ENCODE measurements around the gene KLRB1. TPM values are rescaled to one million over a fixed set of nuclear protein-coding genes. Genes with fewer than 3 reads are reported as not detected.

KLRB1 gene
- polyA plus RNA-seq, 1 donor (not counting 4 experiments of a cell fraction or from before 2014, with no cell fraction given), result not detected

DNA sequence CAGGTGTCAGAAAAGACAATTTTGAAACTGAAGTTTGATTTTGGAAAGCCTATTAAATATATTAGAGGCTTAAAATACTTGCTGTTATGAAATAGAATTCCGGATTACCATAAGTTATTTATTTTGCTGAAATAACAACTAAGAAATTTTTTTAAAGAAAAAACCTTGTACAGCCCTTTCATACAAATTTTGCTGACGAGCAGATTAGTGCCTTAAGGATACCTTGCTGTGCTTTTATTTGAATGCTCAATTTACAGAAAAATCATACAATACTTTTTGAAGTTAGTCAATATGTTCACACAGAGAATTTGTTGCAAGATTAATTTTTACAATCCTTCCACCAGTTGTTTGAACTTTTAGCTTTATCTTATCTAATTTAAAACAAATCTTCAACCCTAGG, 32.3 kb upstream of the KLRB1 start:
- dilution Hi-C loops (cut with MboI; ENCODE audit: extremely low pct_ligation_motif_present, low sequenced_read_pairs), result no loop called here
- Histone ChIP-seq H3K9me3 (ENCODE audit: control insufficient read depth, low read depth, low read length) (no peaks in the 10 kb centered on the region), H3K4me1 (ENCODE audit: control insufficient read depth, extremely low read depth, insufficient read depth, low read length) (peaks cover 12% of the 10 kb centered on the region), H4K20me1 (ENCODE audit: control insufficient read depth, extremely low read depth, insufficient read depth, low read length) (no peaks in the 10 kb centered on the region), H3K4me3 (ENCODE audit: control insufficient read depth in 2 of 3, extremely low read depth in 1 of 3, insufficient read depth in 2 of 3, low read depth in 1 of 3, low read length in 3 of 3) (no peak overlapping the region), H3K9me1 (ENCODE audit: control insufficient read depth, extremely low read depth, insufficient read depth, low read length) (no peaks in the 10 kb centered on the region), H3K9ac (ENCODE audit: control insufficient read depth, extremely low read depth, insufficient read depth, low read length) (no peak overlapping the region), H3K27me3 (ENCODE audit: control insufficient read depth, extremely low read depth, insufficient read depth, low read length) (no peaks in the 10 kb centered on the region), H3K79me2 (ENCODE audit: control insufficient read depth, insufficient read depth, low read length) (no peaks in the 10 kb centered on the region), H2AFZ (ENCODE audit: control insufficient read depth, low read length) (no peak overlapping the region), H3K36me3 (ENCODE audit: control insufficient read depth in 2 of 2, extremely low read depth in 1 of 2, insufficient read depth in 2 of 2, low read length in 2 of 2) (no peaks in the 10 kb centered on the region), H3K27ac (ENCODE audit: control insufficient read depth, insufficient read depth, low read length) (no peak overlapping the region), H3K4me2 (ENCODE audit: control insufficient read depth, extremely low read depth, insufficient read depth, low read depth, low read length) (no peak overlapping the region)
- FAIRE-seq (no peak), DNase-seq (ENCODE audit: low read depth, low spot score) (no peak)
- no peak for TF ChIP-seq EZH2 (IDR thresholded peaks at IDR 0.05; ENCODE audit: low read length)
- TF ChIP-seq CTCF (optimal IDR thresholded peaks at IDR 0.05 in 1 of 3, IDR thresholded peaks at IDR 0.05 in 1 of 3, conservative IDR thresholded peaks at IDR 0.05 in 1 of 3; ENCODE audit: extremely low read depth in 1 of 3, insufficient read depth in 2 of 3, low read length in 3 of 3), result no peak

DNA sequence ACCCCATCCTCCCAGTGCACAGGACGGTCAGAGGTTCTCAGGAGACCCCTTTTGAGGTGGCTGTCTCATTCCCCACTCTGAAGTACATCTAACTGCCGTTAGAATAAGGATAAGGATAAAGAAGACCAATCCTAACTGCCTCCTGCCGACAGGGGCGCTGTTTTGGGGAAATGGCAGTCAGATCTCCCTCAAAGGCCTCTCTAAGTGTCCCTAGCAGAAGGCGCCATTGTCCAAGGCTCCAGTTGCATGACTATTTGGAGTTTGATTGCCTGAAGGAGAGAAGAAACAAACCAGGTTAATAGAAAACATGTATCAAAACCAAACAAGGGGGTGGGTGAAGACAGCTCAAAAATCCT, 29.1 kb upstream of the KLRB1 start:
- Histone ChIP-seq H3K4me1 (ENCODE audit: control insufficient read depth, extremely low read depth, insufficient read depth, low read length) (peaks cover 13% of the 10 kb centered on the region), H4K20me1 (ENCODE audit: control insufficient read depth, extremely low read depth, insufficient read depth, low read length) (no peaks in the 10 kb centered on the region), H3K79me2 (ENCODE audit: control insufficient read depth, insufficient read depth, low read length) (no peaks in the 10 kb centered on the region), H3K36me3 (ENCODE audit: control insufficient read depth in 2 of 2, extremely low read depth in 1 of 2, insufficient read depth in 2 of 2, low read length in 2 of 2) (no peaks in the 10 kb centered on the region), H3K9me3 (ENCODE audit: control insufficient read depth, low read depth, low read length) (no peaks in the 10 kb centered on the region), H2AFZ (ENCODE audit: control insufficient read depth, low read length) (no peak overlapping the region), H3K27ac (ENCODE audit: control insufficient read depth, insufficient read depth, low read length) (no peak overlapping the region), H3K4me2 (ENCODE audit: control insufficient read depth, extremely low read depth, insufficient read depth, low read depth, low read length) (no peak overlapping the region), H3K27me3 (ENCODE audit: control insufficient read depth, extremely low read depth, insufficient read depth, low read length) (no peaks in the 10 kb centered on the region), H3K9me1 (ENCODE audit: control insufficient read depth, extremely low read depth, insufficient read depth, low read length) (no peaks in the 10 kb centered on the region), H3K4me3 (ENCODE audit: control insufficient read depth in 2 of 3, extremely low read depth in 1 of 3, insufficient read depth in 2 of 3, low read depth in 1 of 3, low read length in 3 of 3) (no peak overlapping the region), H3K9ac (ENCODE audit: control insufficient read depth, extremely low read depth, insufficient read depth, low read length) (no peak overlapping the region)
- no peak for FAIRE-seq
- dilution Hi-C loops (cut with MboI; ENCODE audit: extremely low pct_ligation_motif_present, low sequenced_read_pairs), result no loop called here
- TF ChIP-seq EZH2 (IDR thresholded peaks at IDR 0.05; ENCODE audit: low read length), result no peak
- no peak for TF ChIP-seq CTCF (optimal IDR thresholded peaks at IDR 0.05 in 1 of 3, IDR thresholded peaks at IDR 0.05 in 1 of 3, conservative IDR thresholded peaks at IDR 0.05 in 1 of 3; ENCODE audit: extremely low read depth in 1 of 3, insufficient read depth in 2 of 3, low read length in 3 of 3)
- DNase-seq (ENCODE audit: low read depth, low spot score), result no peak
